GM18873 (cell line): ENCODE data around the gene FPR3.
"Not testable (repeated sequence)": the region's sequence is repeated elsewhere in the genome, so short reads cannot be mapped to it uniquely, and the experiment has no call there.

ENCODE experiments used
- ATAC-seq: cut with Tn5 transposase; IDR thresholded peaks from one replicate; pipeline ENCODE4 v1.9.1; 2021; ENCODE audit warnings: mild to moderate bottlenecking, moderate library complexity, moderate number of reproducible peaks; ENCODE audit not compliant: unreplicated experiment, low FRiP score

FPR3 gene

GRCh38 chr19:51794885-51795490, at the start of gene FPR3:
TSS of gene FPR3 (plus strand) at chr19:51795157. CDS start at chr19:51823749, 28,592 bp downstream.
- ATAC-seq = no peak

GRCh38 chr19:51746731-51747130, 48.2 kb upstream of the FPR3 start:
- no peak for ATAC-seq

- no peak for ATAC-seq
These were observed 45.0 kb upstream of the FPR3 start for GRCh38 chr19:51749979-51750378.

GRCh38 chr19:51750400-51751094, 44.4 kb upstream of the FPR3 start:
- no peak for ATAC-seq

GRCh38 chr19:51751655-51752054, 43.3 kb upstream of the FPR3 start, which contains the start of gene FPR1:
TSS of gene FPR1 (minus strand) at chr19:51751878. CDS start at chr19:51746994, 4,884 bp downstream.
- ATAC-seq = no peak

- ATAC-seq = no peak
These were observed 40.8 kb upstream of the FPR3 start for GRCh38 chr19:51754109-51754508.

GRCh38 chr19:51754770-51755169, 40.2 kb upstream of the FPR3 start:
- no peak for ATAC-seq

GRCh38 chr19:51755571-51755970, 39.4 kb upstream of the FPR3 start:
- no peak for ATAC-seq

- ATAC-seq = no peak
These were observed 34.1 kb upstream of the FPR3 start, which contains the start of gene FPR2 for GRCh38 chr19:51760697-51761356. TSS of gene FPR2 (plus strand) at chr19:51761180. CDS start at chr19:51768659, 7,479 bp downstream.

GRCh38 chr19:51761696-51762095, 33.3 kb upstream of the FPR3 start:
- ATAC-seq = no peak

- no peak for ATAC-seq
These were observed 29.9 kb upstream of the FPR3 start for GRCh38 chr19:51765086-51765485.

GRCh38 chr19:51766461-51766860, 28.5 kb upstream of the FPR3 start:
- no peak for ATAC-seq

- no peak for ATAC-seq
These were observed 23.4 kb upstream of the FPR3 start for GRCh38 chr19:51771376-51772130.

GRCh38 chr19:51772977-51773376, 22.0 kb upstream of the FPR3 start:
- no peak for ATAC-seq

- ATAC-seq = not testable (repeated sequence)
These were observed 18.4 kb upstream of the FPR3 start for GRCh38 chr19:51776561-51776960.

- ATAC-seq = no peak
These were observed 17.1 kb upstream of the FPR3 start for GRCh38 chr19:51777570-51778462.

- no peak for ATAC-seq
These were observed 15.8 kb upstream of the FPR3 start for GRCh38 chr19:51779181-51779580.

GRCh38 chr19:51779703-51780102, 15.3 kb upstream of the FPR3 start:
- ATAC-seq = no peak

GRCh38 chr19:51780270-51780669, 14.7 kb upstream of the FPR3 start:
- no peak for ATAC-seq

- no peak for ATAC-seq
These were observed 13.0 kb upstream of the FPR3 start for GRCh38 chr19:51781999-51782398.
